GM18511 (cell line): ENCODE data around the gene ARHGAP24.
A peak's percentile ranks its signal among the peaks of the same experiment; 100 is the strongest.
"Not testable (repeated sequence)": the region's sequence is repeated elsewhere in the genome, so short reads cannot be mapped to it uniquely, and the experiment has no call there.

ENCODE experiments used
- ATAC-seq: cut with Tn5 transposase; IDR thresholded peaks from one replicate; pipeline ENCODE4 v1.9.1; 2021; ENCODE audit warnings: mild to moderate bottlenecking, moderate library complexity; ENCODE audit not compliant: unreplicated experiment

The ARHGAP24 gene

DNA sequence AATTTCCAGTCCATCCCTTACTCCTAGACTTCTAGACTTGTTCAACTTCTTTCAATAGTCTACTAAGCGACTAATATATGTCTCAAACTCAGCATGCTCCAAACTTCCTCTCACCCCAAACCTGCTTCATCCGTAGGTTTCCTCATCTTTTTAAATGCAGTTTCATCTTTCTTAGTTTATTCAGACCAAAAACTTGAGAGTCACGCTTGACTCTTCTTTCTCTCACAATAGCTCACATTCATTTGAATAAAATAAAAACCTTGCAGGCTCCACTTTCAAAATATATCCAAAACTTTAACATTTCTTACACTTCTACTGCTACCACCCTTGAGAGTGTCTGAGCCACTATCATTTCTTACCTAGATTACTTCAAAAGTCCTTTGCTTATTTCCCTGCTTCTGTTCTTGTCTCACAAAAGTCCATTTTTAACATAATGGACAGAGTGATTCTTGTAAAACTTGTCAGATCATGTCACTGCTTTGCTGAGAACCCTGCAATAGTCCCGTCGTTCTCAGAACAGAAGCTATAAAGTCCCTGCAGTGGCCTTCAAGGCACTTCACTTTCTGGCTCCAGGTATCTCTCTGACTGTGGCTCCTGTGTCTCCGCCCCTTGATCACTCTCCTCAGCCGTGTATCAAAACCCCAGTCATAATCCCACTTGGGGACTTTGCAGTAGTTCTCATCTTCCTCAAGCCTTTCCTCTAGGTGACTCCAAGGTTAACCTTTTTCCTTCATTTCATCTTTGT is 167.6 kb downstream of the ARHGAP24 start:
- peak; percentile 80 for ATAC-seq

DNA sequence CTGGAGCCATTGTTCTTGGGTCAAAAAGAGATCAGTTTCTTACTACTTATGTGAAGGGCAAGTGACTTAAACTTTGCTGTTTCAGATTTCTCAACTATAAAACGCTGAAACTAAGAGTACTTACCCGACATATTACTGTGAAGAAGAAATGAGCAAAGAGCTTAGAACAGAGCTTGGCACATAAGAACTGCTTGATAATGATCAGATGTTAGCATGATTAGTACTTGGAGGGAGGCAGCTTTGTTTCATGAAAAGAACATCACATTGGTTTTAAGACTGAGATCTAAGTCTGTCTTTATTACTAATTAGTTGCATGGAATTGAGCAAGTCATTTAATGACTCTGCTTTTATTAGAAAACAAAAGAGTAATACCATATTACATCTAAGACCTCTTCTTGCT is 169.1 kb downstream of the ARHGAP24 start:
- ATAC-seq = no peak

DNA sequence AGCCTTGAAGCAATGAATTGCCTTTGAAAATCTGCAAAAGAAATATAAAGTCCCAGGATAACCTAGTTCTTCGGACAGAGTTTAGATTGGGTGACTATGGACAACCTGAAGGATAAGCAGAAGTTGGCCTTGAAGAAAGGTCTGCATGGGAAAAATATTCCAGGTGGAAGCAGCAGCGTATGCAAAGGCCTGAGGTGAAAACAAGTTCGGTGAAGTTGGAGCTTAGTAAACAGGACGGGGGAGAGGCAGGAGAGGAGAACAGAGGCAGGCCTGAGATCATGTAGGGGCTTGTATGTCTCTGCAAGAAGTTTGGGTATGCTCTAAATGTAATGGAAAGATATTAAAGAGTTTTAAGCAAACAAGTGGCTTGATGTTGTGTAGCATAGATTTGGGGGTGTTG is 176.0 kb downstream of the ARHGAP24 start:
- no peak for ATAC-seq

- no peak for ATAC-seq
Observed at GRCh38 chr4:85656759-85657505, 182.0 kb downstream of the ARHGAP24 start.

DNA sequence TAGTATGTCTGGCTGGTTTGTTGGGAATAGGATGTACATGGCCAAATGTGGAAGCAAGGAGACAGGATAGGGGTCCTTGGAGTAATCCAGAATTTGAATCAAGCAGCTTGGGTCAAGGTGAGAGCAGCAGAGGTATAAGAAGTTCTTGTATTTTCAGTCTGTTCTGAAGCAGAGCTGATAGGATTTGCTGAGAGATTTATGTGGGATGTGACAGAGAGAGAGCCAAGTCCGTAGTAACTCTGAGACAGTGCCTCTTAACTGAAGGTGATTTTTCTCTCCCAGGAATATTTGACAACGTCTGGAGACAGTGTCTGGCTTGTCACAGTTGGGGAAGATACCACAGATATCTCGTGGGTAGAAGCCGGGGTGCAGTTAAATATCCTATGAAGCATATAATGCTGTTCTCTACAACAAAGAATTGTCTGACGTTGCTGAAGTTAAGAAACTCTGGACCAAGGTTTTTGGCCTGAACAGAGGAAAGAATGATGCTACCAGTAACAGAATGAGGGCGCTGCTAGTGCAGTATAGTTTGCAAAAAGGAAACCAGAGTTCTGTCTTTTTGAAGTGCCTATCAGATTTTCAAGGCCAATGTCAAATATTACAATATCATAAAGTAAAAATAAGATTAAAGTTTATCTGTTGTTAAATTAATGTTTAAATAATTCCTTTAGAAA is 184.0 kb downstream of the ARHGAP24 start:
- ATAC-seq = no peak

- no peak for ATAC-seq
Observed at GRCh38 chr4:85659610-85660218, 184.8 kb downstream of the ARHGAP24 start.

- ATAC-seq = not testable (repeated sequence)
Observed at GRCh38 chr4:85666625-85667024, 191.7 kb downstream of the ARHGAP24 start.

DNA sequence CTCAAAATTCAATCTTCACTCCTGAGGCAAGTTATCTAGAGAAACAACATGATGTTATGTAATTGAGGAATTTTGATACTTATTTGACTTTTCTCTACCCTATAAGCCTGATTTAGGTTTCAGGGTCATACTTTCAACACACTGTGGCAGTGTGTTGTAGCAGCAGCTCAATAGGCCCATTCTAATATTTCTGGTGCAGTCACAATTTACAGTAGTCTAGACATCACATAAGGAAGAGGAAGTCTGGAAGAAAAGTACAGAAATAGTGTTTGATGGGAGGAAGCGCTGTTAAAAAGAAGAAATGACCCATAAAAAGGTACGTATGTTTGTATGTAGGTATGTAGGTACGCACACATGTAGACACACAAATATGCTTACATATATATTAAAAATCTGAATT is 194.3 kb downstream of the ARHGAP24 start:
- no peak for ATAC-seq

DNA sequence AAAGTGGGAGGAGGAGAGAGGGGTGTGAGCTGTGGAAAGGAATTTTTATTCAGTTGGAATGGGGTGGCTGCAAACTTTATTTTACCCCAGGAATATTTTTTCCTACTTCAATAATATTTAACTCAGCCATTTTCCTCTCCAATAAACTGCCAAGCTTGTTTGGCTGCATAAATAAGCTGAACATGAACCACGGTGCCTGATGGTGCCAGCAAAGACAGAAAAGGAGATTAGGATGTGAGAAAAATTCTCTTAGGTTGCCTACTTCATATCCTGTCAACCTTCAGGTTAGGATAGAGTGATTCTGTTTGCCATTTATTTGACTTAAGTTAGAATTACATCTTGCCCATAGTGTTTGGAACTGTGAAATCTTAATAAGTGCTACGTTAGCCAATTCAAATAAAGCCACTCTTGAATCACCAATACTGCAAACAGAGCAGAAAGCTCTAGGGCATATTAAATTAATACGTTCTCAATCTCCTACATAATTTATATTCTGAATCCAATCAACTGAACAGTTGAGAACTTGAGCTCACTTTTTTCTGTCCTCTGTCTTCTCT is 195.1 kb downstream of the ARHGAP24 start:
- ATAC-seq = no peak

DNA sequence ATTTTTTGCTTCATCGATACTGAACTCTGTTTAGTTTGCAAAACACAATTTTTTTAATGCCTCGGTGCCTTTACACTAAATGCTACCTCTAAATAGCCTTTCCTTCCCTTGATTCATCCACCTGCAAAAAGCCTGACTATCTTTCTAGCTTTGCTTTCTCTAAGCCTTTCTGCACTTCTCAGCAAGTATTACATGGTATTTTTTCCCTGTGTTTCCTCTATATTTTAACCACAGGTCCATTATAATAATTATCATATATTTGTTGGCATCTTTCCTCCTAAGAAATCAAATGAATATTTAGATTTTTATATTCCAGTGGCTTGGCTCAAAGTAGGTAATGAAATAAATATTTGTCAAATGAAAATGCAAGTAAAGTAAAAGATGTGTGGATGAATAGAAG is 196.2 kb downstream of the ARHGAP24 start:
- ATAC-seq = no peak

GRCh38 chr4:85672116-85672515 is 197.2 kb downstream of the ARHGAP24 start:
- ATAC-seq = no peak

- ATAC-seq = no peak
Observed at GRCh38 chr4:85672959-85673358, 198.0 kb downstream of the ARHGAP24 start.

- no peak for ATAC-seq
Observed at GRCh38 chr4:85673540-85673939, 198.6 kb downstream of the ARHGAP24 start.

DNA sequence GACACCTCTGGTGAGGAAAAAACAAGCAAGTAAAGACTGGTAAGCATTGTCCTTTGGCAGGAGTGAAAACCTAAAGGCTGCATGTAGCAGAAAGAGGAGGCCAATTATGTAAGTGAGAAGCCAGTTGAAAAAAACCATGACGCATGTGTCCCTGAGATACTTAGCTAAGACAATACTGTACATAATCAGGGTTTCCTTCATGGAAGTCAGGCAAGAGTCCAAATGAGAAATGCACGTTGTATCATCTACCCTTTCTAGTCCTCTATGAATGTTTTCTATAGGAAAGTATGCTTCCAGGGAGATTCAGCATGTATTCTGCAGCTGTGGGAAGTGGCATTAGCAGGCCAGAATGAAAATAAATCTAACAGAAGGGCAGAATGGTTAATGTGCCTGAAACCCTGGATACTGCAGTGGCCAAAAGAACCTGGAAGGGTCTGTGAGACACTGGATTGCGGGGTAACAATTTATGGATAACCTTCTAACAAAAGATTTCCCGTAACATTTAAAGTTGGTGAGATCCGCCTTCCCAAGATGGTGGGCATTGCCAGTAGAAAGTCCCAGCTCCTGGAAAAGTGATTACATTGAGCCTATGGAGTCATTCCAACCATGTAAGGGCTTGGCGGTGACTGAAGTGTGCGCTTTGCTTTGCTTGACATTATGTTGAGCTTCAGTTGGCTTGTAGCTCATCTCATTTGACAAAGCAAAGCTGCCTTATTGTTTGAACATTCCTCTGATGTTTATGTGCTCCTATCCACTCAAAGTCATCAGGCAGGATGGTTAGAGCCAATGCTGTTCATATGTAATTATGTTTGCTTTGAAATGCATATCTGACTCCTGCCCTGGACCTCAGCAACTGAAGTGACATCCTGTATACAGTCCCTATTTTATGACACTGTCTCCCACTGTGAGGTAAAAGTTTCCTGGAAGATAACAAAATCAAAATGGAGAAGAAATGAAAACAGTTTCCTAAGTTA is 200.4 kb downstream of the ARHGAP24 start:
- ATAC-seq = no peak

- no peak for ATAC-seq
Observed at GRCh38 chr4:85676050-85676425, 201.1 kb downstream of the ARHGAP24 start.

DNA sequence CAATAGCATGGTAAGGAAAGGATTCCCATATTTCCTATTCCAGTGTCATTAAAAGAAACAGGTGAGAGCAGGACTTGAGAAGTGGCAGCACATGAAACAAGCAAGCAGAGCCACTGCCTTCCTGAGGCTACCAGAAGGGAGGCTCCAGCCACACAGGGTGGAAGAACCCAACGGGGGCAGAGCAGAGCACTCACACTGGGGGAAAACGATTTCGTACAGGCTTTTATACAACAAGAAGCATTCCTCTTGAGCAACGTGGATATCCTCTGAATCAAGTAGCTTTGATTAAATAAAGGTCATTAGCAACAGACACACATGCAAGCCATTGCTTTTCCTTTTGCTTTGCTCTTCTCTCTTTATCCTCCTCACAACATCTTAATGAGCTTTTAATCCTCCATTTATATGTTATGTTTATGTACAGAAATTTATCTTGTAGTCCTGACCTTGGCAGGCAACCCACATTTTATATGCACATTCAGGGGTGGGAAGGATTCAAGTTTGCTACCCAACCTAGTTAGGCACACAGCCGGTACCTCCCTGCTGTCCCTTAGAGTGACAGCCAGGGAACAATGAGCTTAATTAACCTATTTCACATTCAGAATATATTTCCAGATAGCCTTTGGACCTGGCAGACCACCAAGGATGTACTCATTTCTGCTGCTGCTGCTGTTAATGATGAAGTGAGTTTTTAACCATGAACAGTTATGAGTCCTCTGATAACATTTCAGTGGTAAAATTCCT is 202.1 kb downstream of the ARHGAP24 start:
- ATAC-seq = no peak

DNA sequence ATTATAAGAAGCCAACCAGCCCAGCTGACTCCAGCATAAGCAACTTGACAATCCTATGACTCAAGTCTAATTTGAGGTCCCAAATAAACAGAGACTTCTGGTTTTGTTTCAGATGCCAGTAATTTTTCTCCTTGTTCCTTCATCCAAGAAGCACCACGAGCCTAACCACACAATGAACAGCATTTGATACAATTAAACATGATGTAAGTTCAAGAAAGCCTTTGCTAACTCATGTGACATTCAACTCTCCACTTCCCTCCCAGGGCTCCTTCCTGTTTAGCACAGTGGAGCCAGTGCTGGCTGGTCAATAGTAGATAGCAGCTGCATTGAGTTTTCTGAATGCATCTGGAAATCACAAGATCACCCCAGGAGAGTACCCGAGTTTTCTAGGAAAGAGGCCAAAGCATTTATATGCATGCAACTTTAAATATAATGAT is 206.3 kb downstream of the ARHGAP24 start:
- no peak for ATAC-seq

- no peak for ATAC-seq
Observed at GRCh38 chr4:85681921-85682320, 207.0 kb downstream of the ARHGAP24 start.

DNA sequence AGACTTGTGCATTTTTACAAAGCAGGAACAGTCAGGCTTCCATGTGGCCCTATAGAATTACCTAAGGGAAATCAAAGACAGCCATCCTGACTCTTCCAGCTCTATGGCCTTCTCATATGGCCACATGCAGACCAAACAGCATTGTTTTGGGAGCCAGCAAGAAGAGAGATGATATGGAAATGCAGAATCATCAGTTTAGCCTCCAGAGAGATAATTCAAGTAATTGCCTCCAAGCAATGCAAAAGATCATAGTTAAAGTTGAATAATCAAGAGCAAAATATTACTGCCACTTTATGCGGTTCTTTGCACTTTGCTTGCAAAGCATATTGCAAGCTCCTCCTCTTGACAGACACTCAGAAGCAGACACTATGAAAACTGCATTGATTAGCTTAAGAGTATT is 207.4 kb downstream of the ARHGAP24 start:
- no peak for ATAC-seq
